H9 (cell line): ENCODE measurements around the gene BCL7B. TPM values are rescaled to one million over a fixed set of nuclear protein-coding genes. Genes with fewer than 3 reads are reported as not detected.

ENCODE experiments used
- DNase-seq: peaks from one replicate; pipeline ENCODE4 v3.0.0-alpha.2; 2017
- H2AFZ ChIP-seq: one replicate; pipeline ENCODE4 v1.6.1; 2013; ENCODE audit warnings: mild to moderate bottlenecking, low read length, control low read depth, moderate library complexity
- H2AK5ac ChIP-seq: 2 replicates; pipeline ENCODE4 v1.6.1; 2013; ENCODE audit warnings: low read length, control low read depth, mixed read lengths; ENCODE audit not compliant: insufficient read length
- H2BK120ac ChIP-seq: one replicate; pipeline ENCODE4 v1.6.1; 2013; ENCODE audit warnings: low read depth, mild to moderate bottlenecking, low read length, control low read depth, inconsistent platforms; ENCODE audit not compliant: poor library complexity, severe bottlenecking
- H2BK12ac ChIP-seq: 2 replicates; pipeline ENCODE4 v1.6.1; 2013; ENCODE audit warnings: low read length, control low read depth, mixed read lengths, low read depth; ENCODE audit not compliant: insufficient read length
- H2BK15ac ChIP-seq: 2 replicates; pipeline ENCODE4 v1.6.1; 2013; ENCODE audit warnings: low read depth, low read length, control low read depth
- H2BK20ac ChIP-seq: one replicate; pipeline ENCODE4 v1.6.1; 2013; ENCODE audit warnings: low read depth, mild to moderate bottlenecking, low read length, control low read depth, inconsistent platforms; ENCODE audit not compliant: poor library complexity, severe bottlenecking
- H2BK5ac ChIP-seq: 2 replicates; pipeline ENCODE4 v1.6.1; 2013; ENCODE audit warnings: low read length, control low read depth, mixed read lengths; ENCODE audit not compliant: insufficient read length
- H3K14ac ChIP-seq: 2 replicates; pipeline ENCODE4 v1.6.1; 2013; ENCODE audit warnings: low read length, control low read depth; ENCODE audit not compliant: insufficient read depth
- H3K18ac ChIP-seq: 2 replicates; pipeline ENCODE4 v1.6.1; 2013; ENCODE audit warnings: low read depth, mild to moderate bottlenecking, mixed read lengths, low read length, control low read depth; ENCODE audit not compliant: insufficient read length
- H3K23ac ChIP-seq: 2 replicates; pipeline ENCODE4 v1.6.1; 2013; ENCODE audit warnings: low read length, control low read depth, mixed read lengths, low read depth; ENCODE audit not compliant: insufficient read length
- H3K23me2 ChIP-seq: 2 replicates; pipeline ENCODE4 v1.6.1; 2013; ENCODE audit warnings: low read depth, mild to moderate bottlenecking, mixed read lengths, low read length, control low read depth; ENCODE audit not compliant: insufficient read length, poor library complexity, severe bottlenecking
- H3K27ac ChIP-seq: 2 replicates; pipeline ENCODE4 v1.5.1; 2013; ENCODE audit warnings: low read length, control low read depth, mixed read lengths, low read depth; ENCODE audit not compliant: insufficient read length
- H3K27me3 ChIP-seq: 2 replicates; pipeline ENCODE4 v1.6.1; 2013; ENCODE audit warnings: low read length, control low read depth, inconsistent platforms; ENCODE audit not compliant: insufficient read depth
- H3K4ac ChIP-seq: 2 replicates; pipeline ENCODE4 v1.6.1; 2013; ENCODE audit warnings: low read depth, mild to moderate bottlenecking, control low read depth, inconsistent platforms, low read length, moderate library complexity
- H3K4me1 ChIP-seq: 2 replicates; pipeline ENCODE4 v1.6.1; 2013; ENCODE audit warnings: low read length, control low read depth, inconsistent platforms; ENCODE audit not compliant: insufficient read depth
- H3K4me2 ChIP-seq: 2 replicates; pipeline ENCODE4 v1.6.1; 2013; ENCODE audit warnings: low read length, control low read depth, mixed read lengths; ENCODE audit not compliant: insufficient read length, insufficient read depth
- H3K56ac ChIP-seq: 2 replicates; pipeline ENCODE4 v1.6.1; 2013; ENCODE audit warnings: low read depth, mild to moderate bottlenecking, mixed read lengths, low read length, control low read depth; ENCODE audit not compliant: insufficient read length
- H3K79me1 ChIP-seq: 2 replicates; pipeline ENCODE4 v1.6.1; 2013; ENCODE audit warnings: low read depth, mild to moderate bottlenecking, moderate library complexity, low read length, control low read depth, inconsistent platforms; ENCODE audit not compliant: insufficient read depth, poor library complexity, severe bottlenecking
- H3K79me2 ChIP-seq: 2 replicates; pipeline ENCODE4 v1.6.1; 2013; ENCODE audit warnings: low read length, control low read depth, inconsistent platforms; ENCODE audit not compliant: insufficient read depth
- H3K9ac ChIP-seq: 2 replicates; pipeline ENCODE4 v1.6.1; 2013; ENCODE audit warnings: low read length, control low read depth, mixed read lengths; ENCODE audit not compliant: insufficient read length; ENCODE audit errors: extremely low read depth
- H3K9me3 ChIP-seq: one replicate; pipeline ENCODE4 v1.6.1; 2013; ENCODE audit warnings: low read depth, low read length, inconsistent platforms; ENCODE audit not compliant: control insufficient read depth
- H3T11ph ChIP-seq: one replicate; pipeline ENCODE4 v1.6.1; 2013; ENCODE audit warnings: mild to moderate bottlenecking, low read length, control low read depth, inconsistent platforms
- H4K20me1 ChIP-seq: one replicate; pipeline ENCODE4 v1.6.1; 2013; ENCODE audit not compliant: control insufficient read depth, insufficient read length, insufficient read depth
- H4K5ac ChIP-seq: 2 replicates; pipeline ENCODE4 v1.6.1; 2013; ENCODE audit warnings: low read depth, mild to moderate bottlenecking, mixed read lengths, low read length, control low read depth; ENCODE audit not compliant: insufficient read length
- H4K8ac ChIP-seq: replicated peaks from 2 replicates; pipeline ENCODE4 v1.6.1; 2013; ENCODE audit warnings: low read length, control low read depth, mixed read lengths, low read depth; ENCODE audit not compliant: insufficient read length
- H4K91ac ChIP-seq: 2 replicates; pipeline ENCODE4 v1.6.1; 2013; ENCODE audit warnings: low read depth, mild to moderate bottlenecking, moderate library complexity, mixed read lengths, low read length, control low read depth; ENCODE audit not compliant: insufficient read length
- H3K27ac Mint-ChIP-seq, 3 experiments: 2 replicates in 2 of 3; 3 replicates in 1 of 3; pipeline ENCODE4 v1.8.0; 2020 to 2021; ENCODE audit warnings: mixed read lengths in 3 of 3, mild to moderate bottlenecking in 1 of 3, moderate library complexity in 1 of 3
- H3K27me3 Mint-ChIP-seq: 2 replicates; pipeline ENCODE4 v1.8.0; 2021; ENCODE audit warnings: low read depth, mild to moderate bottlenecking, moderate library complexity, mixed read lengths
- H3K36me3 Mint-ChIP-seq, 3 experiments: 2 replicates in 2 of 3; 3 replicates in 1 of 3; pipeline ENCODE4 v1.8.0; 2020 to 2021; ENCODE audit warnings: low read depth in 3 of 3, mixed read lengths in 3 of 3; ENCODE audit not compliant: insufficient read depth in 1 of 3
- H3K4me1 Mint-ChIP-seq, 2 experiments: 2 replicates each; pipeline ENCODE4 v1.8.0; 2020; ENCODE audit warnings: mixed read lengths in 2 of 2
- H3K4me3 Mint-ChIP-seq, 2 experiments: 2 replicates in 1 of 2; 3 replicates in 1 of 2; pipeline ENCODE4 v1.8.0; 2020 to 2021; ENCODE audit warnings: mild to moderate bottlenecking in 2 of 2, mixed read lengths in 2 of 2, moderate library complexity in 1 of 2
- H3K9me3 Mint-ChIP-seq, 2 experiments: 2 replicates in 1 of 2; 3 replicates in 1 of 2; pipeline ENCODE4 v1.8.0; 2020; ENCODE audit warnings: mild to moderate bottlenecking in 2 of 2, mixed read lengths in 2 of 2, moderate library complexity in 1 of 2
- CTCF ChIP-seq: fragments of 200-600 bp; sonication (generic); conservative IDR thresholded peaks from 3 replicates; pipeline ENCODE4 v1.8.0; 2021; ENCODE audit warnings: antibody characterized with exemption, mild to moderate bottlenecking
- WGBS: extraction: QIAGEN DNeasy Blood & Tissue Kit; methylation state at CpG from one replicate; pipeline ENCODE4 v1.1.7; 2013; ENCODE audit warnings: missing lambda C conversion rate, low lambda C conversion rate, mixed read lengths; ENCODE audit not compliant: insufficient read length; ENCODE audit errors: extremely low coverage; 5-methylcytosine and 5-hydroxymethylcytosine counted together
- total RNA-seq: library from RNA; stranded (reverse); gene quantifications from 2 replicates; pipeline ENCODE4 v1.2.1, GENCODE V29; 2021

Gene BCL7B
- total RNA-seq, 1 experiment from 2014 or later, result 48.9 TPM

GRCh38 chr7:73519867-73520672 lies 37.4 kb downstream of the BCL7B start:
- Histone ChIP-seq H4K8ac (no peak overlapping the region), H3K23me2 (peaks cover 14% of the 10 kb centered on the region), H3T11ph (no peak overlapping the region), H3K9me3 (no peaks in the 10 kb centered on the region), H2BK5ac (no peak overlapping the region), H2BK12ac (no peak overlapping the region), H3K4me1 (no peaks in the 10 kb centered on the region), H2BK120ac (no peak overlapping the region), H3K4ac (no peak overlapping the region), H2AFZ (no peak overlapping the region), H4K91ac (no peak overlapping the region), H3K4me2 (peak overlapping the region; percentile 94), H3K9ac (peak overlapping the region; percentile 57), H2BK15ac (no peak overlapping the region), H4K5ac (no peak overlapping the region), H3K27ac (no peak overlapping the region), H3K56ac (no peak overlapping the region), H3K79me2 (peaks cover 51% of the 10 kb centered on the region), H4K20me1 (no peaks in the 10 kb centered on the region), H3K14ac (no peak overlapping the region), H3K23ac (no peak overlapping the region), H2AK5ac (no peak overlapping the region), H3K18ac (no peak overlapping the region), H3K27me3 (no peaks in the 10 kb centered on the region), H2BK20ac (no peak overlapping the region), H3K79me1 (peaks cover 5% of the 10 kb centered on the region)
- H3K4me1 Mint-ChIP-seq, result peaks cover 27 to 31% of the 10 kb centered on the region in 2 experiments
- H3K27me3 Mint-ChIP-seq, result no peaks in the 10 kb centered on the region
- no CpG with 5 or more reads among the region's 18 CpGs for WGBS
- DNase-seq, result no peak
- TF ChIP-seq CTCF, result no peak
- peaks cover 27 to 52% (median 49%) of the 10 kb centered on the region in 3 experiments for H3K36me3 Mint-ChIP-seq
- no peaks in the 10 kb centered on the region; a peak in 1 of 5 replicates for H3K9me3 Mint-ChIP-seq
- H3K27ac Mint-ChIP-seq, result peak overlapping the region; percentile 25 to 89 (median 49); a peak in 6 of 7 replicates
- H3K4me3 Mint-ChIP-seq, result peak overlapping the region; percentile 91
